ENCODE data around the gene ZBTB16. TPM values are rescaled to one million over a fixed set of nuclear protein-coding genes. Genes with fewer than 3 reads are reported as not detected.

Gene ZBTB16
- total RNA-seq, 1 donor from 2014 or later = 11.9 TPM

DNA sequence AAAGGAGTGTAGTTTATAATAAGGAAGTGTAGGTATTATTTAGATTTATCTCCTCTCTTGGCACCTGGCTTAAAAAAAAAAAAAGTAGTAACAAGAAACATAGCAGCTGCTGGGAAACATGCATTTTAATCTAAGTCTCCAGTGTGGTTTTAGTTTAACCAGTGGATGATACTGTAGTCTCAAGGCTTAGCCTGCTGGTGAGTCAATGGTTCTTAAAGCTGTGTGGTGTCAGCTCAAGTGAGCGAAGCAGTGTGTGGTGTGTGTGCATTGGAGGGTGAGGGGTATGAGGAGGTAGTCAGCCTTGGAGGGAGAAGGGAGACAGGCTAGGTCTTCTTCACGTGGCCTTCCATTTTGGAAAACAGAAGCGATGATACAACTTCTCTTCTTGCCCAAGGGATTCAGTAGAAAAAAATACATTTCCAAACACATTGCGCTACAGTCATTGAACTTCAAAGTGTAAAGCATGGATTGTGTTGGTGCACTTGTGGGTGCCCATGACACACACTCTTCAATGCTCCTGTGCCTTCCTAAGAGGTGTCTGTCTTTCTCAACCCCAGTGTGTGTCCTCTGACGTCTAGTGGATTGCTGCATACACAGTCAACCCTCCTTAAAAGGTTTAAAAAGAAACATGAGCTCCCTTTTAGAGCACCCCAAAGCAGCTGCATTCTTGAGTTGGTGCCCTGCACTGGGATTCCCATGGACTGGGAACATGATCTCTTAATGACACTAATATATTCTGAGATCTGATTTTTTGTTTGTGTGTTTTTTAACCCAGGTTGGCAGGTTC lies 40.1 kb downstream of the ZBTB16 start:
- peak overlapping the region; percentile 29 for H3K27ac Mint-ChIP-seq
- H3K9me3 Mint-ChIP-seq = no peaks in the 10 kb centered on the region
- peaks cover 57% of the 10 kb centered on the region for H3K27me3 Mint-ChIP-seq
- peaks cover 52% of the 10 kb centered on the region for H3K4me1 Mint-ChIP-seq (ENCODE audit: unreplicated experiment)
- no peaks in the 10 kb centered on the region for H3K36me3 Mint-ChIP-seq
- no peak for DNase-seq (ENCODE audit: extremely low spot score, unreplicated experiment)
- TF ChIP-seq, protein P1, sequence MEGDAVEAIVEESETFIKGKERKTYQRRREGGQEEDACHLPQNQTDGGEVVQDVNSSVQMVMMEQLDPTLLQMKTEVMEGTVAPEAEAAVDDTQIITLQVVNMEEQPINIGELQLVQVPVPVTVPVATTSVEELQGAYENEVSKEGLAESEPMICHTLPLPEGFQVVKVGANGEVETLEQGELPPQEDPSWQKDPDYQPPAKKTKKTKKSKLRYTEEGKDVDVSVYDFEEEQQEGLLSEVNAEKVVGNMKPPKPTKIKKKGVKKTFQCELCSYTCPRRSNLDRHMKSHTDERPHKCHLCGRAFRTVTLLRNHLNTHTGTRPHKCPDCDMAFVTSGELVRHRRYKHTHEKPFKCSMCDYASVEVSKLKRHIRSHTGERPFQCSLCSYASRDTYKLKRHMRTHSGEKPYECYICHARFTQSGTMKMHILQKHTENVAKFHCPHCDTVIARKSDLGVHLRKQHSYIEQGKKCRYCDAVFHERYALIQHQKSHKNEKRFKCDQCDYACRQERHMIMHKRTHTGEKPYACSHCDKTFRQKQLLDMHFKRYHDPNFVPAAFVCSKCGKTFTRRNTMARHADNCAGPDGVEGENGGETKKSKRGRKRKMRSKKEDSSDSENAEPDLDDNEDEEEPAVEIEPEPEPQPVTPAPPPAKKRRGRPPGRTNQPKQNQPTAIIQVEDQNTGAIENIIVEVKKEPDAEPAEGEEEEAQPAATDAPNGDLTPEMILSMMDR (conservative IDR thresholded peaks at IDR 0.05) = no peak
- H3K4me3 Mint-ChIP-seq = no peak overlapping the region

DNA sequence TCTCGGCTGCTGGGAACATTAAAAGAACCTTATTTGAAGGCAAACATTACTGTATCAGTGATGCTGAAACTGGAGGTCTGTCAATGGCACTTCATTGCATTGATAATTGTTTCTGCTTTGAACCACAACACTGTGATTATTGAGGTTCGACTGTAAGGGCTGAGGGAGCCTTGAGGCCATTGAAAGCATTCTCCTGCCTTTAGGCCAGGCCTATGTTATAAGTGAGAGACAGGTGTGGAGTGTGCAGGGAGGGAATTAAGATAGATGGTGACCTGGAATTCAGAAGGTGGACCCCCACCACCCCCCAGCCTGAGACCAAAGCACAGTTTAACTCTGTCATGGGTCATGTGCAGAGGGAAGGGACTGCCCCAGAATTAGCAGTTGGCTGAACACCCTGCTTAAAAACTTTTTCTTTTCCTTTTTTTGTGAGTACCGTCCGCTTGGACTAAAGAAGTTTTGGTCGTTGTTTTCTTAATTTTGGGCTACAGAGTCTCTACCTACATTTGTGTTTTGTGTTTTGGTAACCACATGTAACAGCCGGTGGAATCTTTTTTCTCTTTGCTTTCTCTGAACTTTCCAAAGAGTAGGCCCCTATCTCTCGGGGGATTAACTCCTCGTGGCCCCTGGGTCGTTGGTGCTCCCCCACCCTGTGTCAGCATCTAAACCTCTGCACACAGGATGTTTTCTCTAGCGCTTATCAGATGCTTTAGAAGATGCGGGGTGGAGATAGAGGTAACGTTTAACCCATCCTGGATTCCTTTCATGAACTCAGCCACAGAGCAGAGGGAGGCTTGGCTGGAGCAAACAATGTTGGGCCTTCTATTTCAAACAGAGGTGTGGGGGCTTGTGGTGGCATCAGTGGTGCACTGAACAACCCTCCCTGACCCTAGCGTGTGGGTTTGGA lies 43.7 kb downstream of the ZBTB16 start:
- Mint-ChIP-seq H3K27ac (no peak overlapping the region), H3K4me1 (ENCODE audit: unreplicated experiment) (peaks cover 46% of the 10 kb centered on the region), H3K9me3 (no peaks in the 10 kb centered on the region), H3K27me3 (peaks cover 66% of the 10 kb centered on the region), H3K36me3 (no peaks in the 10 kb centered on the region), H3K4me3 (no peak overlapping the region)
- TF ChIP-seq, protein P1 (conservative IDR thresholded peaks at IDR 0.05) = no peak
- DNase-seq (ENCODE audit: extremely low spot score, unreplicated experiment) = no peak

DNA sequence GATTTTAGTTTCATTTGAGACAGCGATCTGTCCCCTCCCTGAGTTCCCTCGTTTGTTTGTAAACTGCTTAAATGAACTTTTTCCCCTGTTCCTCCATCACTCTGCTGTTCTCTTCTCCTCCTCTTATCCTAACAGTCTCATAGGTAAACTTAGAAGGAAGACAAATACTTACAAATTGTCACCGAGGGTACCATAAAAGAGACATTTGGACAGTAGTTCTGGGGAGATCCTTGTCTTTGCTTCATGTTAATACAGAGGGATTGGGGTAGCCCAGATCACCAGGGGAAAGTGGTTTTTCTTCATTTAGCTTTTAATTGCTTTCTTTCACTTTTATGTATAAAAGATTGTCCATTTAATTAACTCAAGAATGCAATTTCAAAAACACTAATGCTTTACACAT lies 46.1 kb downstream of the ZBTB16 start:
- Mint-ChIP-seq H3K4me3 (no peak overlapping the region), H3K4me1 (ENCODE audit: unreplicated experiment) (peaks cover 43% of the 10 kb centered on the region), H3K27me3 (peaks cover 71% of the 10 kb centered on the region), H3K9me3 (no peaks in the 10 kb centered on the region), H3K36me3 (no peaks in the 10 kb centered on the region), H3K27ac (no peak overlapping the region)
- TF ChIP-seq, protein P1 (conservative IDR thresholded peaks at IDR 0.05) = no peak
- DNase-seq (ENCODE audit: extremely low spot score, unreplicated experiment) = no peak

DNA sequence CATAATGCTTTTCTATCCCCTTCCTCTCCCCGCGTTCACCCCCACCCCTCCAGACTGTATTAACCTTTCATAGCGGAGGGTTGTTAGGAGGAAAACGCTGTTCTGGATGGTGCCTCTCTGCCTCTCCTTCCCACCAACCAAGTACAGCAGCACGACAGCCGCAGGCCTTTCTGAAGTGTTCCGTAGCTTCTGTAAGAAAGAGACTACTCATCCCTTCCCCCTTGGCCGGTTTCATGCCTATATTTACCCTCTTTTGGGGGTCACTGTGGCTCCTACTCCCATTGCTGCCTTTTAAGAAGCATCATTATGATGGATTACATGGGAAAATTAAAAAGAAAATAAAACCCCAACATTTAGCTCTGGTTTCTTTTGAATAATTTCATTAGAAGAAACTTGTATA lies 46.5 kb downstream of the ZBTB16 start:
- no peak overlapping the region for H3K4me3 Mint-ChIP-seq
- H3K27ac Mint-ChIP-seq = no peak overlapping the region
- no peaks in the 10 kb centered on the region for H3K9me3 Mint-ChIP-seq
- no peaks in the 10 kb centered on the region for H3K36me3 Mint-ChIP-seq
- no peak for DNase-seq (ENCODE audit: extremely low spot score, unreplicated experiment)
- TF ChIP-seq, protein P1 (conservative IDR thresholded peaks at IDR 0.05) = no peak
- peaks cover 75% of the 10 kb centered on the region for H3K27me3 Mint-ChIP-seq
- H3K4me1 Mint-ChIP-seq (ENCODE audit: unreplicated experiment) = peaks cover 48% of the 10 kb centered on the region

DNA sequence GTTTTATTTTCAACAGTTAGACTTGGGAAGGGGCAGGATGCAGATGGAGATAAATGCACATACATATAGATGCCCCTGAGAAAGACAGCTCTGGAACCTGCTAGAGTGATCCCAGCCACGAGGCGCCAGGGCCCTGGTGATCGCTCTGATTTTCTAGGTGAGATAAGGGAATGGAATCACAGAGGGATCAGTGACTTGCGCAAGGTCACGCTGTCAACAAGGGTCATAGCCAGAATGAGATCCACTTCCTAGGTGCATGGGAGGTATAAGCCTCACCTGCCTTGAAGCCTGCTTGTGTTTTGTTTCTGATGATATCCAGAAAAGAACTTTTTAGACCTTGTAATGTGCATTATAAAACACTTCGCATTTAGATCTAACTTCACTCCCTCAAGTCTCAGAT lies 47.5 kb downstream of the ZBTB16 start:
- Mint-ChIP-seq H3K9me3 (no peaks in the 10 kb centered on the region), H3K27me3 (peaks cover 74% of the 10 kb centered on the region), H3K4me1 (ENCODE audit: unreplicated experiment) (peaks cover 52% of the 10 kb centered on the region), H3K4me3 (no peak overlapping the region), H3K27ac (no peak overlapping the region), H3K36me3 (no peaks in the 10 kb centered on the region)
- DNase-seq (ENCODE audit: extremely low spot score, unreplicated experiment) = no peak
- TF ChIP-seq, protein P1 (conservative IDR thresholded peaks at IDR 0.05) = no peak

All from type B pancreatic cell (in vitro differentiated cells).